Posterior vena cava (tissue), 2 donors: ENCODE results near the gene SASS6. TPM values are rescaled to one million over a fixed set of nuclear protein-coding genes. Genes with fewer than 3 reads are reported as not detected.

ENCODE experiments used
- DNase-seq: peaks from one replicate; pipeline ENCODE4 v3.0.0-alpha.2; 2020; ENCODE audit warnings: low spot score
- intact Hi-C, 2 donors: fragments of 100-400 bp; cut with DNase I; formaldehyde crosslinking; loops; one replicate each; pipeline versions ENCODE4 v1.14.1 to v1.14.2; 2022 to 2023
- long read RNA-seq, 2 donors: library from polyadenylated mRNA; unstranded; transcript quantifications; one replicate each; pipeline ENCODE4 v2.0.0, GENCODE V29; 2020 to 2021
- total RNA-seq, 2 donors: library from RNA; stranded (reverse); fragmentation: NEBNext Ultra II Directional; extraction: Animal tissue kit (Norgen Biotek cat#: 25700); gene quantifications; one replicate each; pipeline ENCODE4 v1.2.1, GENCODE V29; 2021
- donor health status: DM: yes; HTN: yes; CAD: no.
- donor health status: DM: yes; HTN: yes; CAD: no.

Gene SASS6, protein sequence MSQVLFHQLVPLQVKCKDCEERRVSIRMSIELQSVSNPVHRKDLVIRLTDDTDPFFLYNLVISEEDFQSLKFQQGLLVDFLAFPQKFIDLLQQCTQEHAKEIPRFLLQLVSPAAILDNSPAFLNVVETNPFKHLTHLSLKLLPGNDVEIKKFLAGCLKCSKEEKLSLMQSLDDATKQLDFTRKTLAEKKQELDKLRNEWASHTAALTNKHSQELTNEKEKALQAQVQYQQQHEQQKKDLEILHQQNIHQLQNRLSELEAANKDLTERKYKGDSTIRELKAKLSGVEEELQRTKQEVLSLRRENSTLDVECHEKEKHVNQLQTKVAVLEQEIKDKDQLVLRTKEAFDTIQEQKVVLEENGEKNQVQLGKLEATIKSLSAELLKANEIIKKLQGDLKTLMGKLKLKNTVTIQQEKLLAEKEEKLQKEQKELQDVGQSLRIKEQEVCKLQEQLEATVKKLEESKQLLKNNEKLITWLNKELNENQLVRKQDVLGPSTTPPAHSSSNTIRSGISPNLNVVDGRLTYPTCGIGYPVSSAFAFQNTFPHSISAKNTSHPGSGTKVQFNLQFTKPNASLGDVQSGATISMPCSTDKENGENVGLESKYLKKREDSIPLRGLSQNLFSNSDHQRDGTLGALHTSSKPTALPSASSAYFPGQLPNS
- 1 to 10 TPM; 2.3 to 2.9 TPM for total RNA-seq
- long read RNA-seq, donor 1: 0 reads
- long read RNA-seq, donor 2, partial matches to known transcripts: 3 of 3 reads
- long read RNA-seq, donor 2, other reads (novel, unspliced or antisense): 0 of 3 reads

DNA sequence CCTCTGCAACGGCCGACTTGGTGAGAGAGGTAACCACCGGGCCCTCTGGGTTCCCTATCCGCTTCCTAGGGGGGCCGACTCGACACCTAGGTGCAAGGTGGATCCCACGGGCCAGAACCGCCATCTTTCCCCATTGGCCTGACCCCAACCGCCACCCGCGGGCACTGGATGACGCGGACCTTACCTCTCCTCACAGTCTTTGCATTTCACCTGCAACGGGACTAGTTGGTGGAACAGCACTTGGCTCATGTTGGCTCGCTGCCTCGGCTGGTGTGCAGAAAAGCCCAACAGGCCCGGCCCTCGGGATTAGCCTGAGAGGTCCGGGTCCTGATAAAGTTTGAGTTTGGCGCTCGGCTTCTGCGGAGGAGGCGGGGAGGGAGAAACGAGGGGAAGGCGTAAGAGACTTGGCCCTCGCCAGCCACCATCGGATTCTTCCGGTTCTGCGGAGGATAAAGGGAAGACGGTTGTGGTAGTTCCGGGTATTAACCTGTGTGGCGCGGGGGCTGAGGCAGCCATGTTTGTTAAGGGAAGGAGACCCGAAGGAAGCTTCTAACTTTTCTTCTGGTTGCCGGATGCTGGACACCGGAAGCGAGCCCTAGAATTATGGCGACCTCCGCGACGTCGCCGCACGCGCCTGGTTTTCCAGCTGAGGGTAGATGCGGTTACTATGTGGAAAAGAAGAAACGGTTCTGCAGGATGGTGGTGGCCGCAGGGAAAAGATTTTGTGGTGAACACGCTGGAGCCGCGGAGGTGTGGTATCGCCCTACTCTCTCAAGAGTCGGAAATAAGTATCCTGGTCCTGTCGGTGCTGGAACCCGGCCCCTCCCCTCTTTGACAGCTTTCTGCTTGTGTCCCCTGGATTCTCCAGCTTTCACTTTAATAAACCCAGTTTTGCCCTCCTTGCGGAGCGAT lies at the start of gene SASS6, which contains the start of gene TRMT13:
Gene SASS6, minus strand, starts transcription at position 365 of the 912 bp plus-strand sequence. Its CDS starts 116 bp downstream, at position 249.
Gene TRMT13, plus strand, starts transcription at position 598 of the 912 bp plus-strand sequence. Its CDS starts 6 bp downstream, at position 604.
- intact Hi-C loops: loop anchor here in 1 of 2 donors (10.0 kb wide), 1 partner anchor 762 kb away; the partner anchor contains the start of genes EXTL2 and SLC30A7
- peak; percentile 99 for DNase-seq

DNA sequence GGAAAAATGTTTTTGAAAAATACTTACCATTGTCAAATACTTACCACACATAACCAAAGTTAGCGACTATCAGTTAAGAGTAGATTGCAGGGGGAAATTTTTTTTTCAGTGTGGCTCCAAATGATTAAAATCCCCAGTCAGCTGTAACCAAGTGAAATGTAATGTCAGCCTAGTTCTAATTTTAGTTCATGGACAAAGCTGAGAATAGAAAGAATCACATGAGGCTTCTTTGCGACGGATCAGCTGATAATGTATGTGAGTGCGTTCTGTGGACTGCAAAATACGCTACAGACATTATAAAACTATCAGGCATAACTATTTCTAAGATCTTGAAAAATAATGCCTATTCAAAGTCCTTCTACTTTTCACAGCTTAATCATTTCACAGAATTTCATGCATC lies 45.4 kb upstream of the SASS6 start, which contains the start of gene LRRC39:
Gene LRRC39, minus strand, starts transcription at position 166 of the 400 bp plus-strand sequence. CDS start 9,740 bp downstream, outside the sequence.
- DNase-seq: no peak
- intact Hi-C loops: no loop called here

DNA sequence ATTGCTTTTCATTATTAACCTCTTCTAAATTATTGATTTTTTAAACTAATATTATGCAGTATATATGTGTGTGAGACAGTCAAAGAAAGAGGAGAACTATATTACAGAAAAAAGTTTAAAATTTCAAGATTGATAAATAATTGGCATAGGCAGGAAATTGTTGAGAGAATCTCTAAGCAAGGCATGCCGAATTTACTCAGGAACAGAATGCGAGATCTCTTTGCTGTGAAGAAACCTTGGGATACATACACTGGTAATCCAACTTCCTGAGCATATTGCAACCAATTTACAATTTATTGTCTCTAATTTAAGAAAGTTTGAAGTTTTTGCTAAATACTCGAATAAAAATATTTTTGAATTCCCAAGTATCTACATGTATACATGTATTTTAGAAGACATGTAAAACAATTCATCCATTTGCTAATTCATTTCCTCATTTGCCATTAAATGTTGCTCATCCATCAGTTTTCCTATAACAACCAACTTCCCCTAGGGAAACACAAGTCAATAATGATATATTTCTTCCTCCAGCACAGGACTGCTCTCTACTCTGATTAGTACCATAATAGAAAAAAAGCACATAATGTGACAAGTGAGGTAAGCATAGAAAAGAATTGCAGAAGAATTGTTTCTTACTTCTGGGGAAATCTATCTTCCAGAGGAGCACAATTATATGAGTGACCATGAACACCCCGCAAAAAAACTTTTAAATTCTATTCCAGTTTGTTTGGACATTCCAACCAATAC lies 44.7 kb upstream of the SASS6 start:
- no peak for DNase-seq
- intact Hi-C loops: no loop called here

DNA sequence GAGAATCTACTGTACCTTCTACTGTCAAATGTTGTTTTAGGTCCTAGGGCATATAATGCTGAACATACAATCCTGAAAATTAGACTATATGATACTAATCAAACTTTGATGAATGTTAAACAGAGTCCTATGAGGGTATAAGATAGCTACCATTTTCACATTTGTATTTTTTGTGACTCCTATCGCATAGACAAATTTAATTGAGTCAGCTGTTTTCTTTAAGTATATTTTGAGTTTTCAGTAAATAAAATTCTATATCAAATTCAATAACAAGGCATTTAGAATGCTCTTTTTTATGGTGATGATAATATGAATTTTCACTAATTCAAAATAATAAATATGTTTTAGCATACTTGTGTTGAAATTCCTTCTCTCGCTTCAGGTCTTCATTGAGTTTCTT lies 35.3 kb upstream of the SASS6 start:
- intact Hi-C loops: no loop called here
- no peak for DNase-seq

DNA sequence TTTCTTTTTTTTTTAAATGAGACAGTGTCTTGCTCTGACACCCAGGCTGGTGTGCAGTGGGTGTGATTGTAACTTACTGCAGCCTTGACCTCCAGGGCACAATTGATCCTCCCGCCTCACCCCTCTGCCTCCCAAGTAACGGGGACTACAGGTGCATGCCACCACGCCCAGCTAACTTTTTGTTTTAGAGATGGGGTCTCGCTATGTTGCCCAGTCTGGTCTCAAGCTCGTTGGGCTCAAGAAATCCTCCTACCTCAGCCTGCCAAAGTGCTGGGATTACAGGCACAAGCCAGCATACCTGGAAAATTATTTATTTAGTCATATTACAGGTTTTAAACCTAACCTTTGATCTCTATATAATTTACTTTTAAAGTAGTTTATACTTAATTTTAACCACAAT lies 32.0 kb upstream of the SASS6 start:
- DNase-seq: no peak
- intact Hi-C loops: no loop called here

DNA sequence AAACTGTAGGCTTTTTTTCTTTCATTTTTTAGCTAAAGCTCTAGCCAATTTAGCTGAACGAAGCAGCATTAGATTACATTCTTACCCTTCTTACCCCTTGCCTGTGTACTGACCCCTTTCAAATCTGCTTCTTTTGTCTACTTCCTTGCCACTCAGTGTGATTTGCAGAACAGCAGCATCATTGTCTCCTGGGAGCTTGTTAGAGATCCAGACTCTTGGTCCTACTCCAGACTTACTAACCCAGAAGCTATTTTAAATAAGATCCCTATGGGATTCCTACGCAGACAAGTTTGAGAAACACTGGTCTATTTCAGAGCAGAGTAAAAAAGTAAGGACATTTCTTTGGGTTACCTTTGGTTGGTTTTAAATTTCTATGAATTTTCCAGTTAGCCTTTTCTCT lies 31.5 kb upstream of the SASS6 start:
- no peak for DNase-seq
- intact Hi-C loops: no loop called here

DNA sequence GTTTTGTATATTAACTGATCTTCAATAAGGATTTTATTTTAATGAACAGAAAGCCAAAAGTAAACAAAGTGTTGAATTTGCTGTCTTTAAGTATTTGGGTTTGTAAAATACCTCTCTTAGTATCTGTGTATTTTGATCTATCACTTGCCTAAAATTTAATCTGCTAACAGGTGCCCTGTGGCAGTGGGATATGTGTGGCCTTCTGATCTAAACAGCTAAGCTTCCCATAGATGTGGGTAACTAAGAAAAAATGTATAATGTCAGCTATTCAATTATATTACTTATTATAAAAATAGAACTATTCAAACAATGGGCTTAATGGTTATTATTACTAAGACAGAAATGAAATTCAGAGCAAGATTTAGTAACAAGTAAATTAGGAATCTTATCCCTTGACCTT lies 30.2 kb upstream of the SASS6 start:
- intact Hi-C loops: no loop called here
- no peak for DNase-seq

DNA sequence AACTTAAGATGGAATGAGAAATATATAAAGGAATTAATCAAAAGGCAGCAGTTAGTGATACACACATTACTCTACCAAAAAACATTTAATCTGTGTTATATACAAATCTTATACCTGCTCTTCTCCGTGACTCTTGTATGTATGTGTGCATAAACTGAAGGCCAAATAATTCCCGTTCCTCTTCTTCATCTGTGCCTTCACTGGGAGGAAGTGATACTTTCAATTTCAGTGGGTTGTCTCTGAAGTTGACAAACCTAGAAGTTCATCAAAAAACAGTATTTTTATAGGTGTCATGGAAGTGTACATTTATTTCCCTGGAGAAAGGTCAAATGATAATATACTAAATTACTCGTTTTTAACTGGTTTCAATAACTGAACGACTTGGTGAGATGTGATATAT lies 19.5 kb upstream of the SASS6 start:
- DNase-seq: no peak
- intact Hi-C loops: no loop called here

DNA sequence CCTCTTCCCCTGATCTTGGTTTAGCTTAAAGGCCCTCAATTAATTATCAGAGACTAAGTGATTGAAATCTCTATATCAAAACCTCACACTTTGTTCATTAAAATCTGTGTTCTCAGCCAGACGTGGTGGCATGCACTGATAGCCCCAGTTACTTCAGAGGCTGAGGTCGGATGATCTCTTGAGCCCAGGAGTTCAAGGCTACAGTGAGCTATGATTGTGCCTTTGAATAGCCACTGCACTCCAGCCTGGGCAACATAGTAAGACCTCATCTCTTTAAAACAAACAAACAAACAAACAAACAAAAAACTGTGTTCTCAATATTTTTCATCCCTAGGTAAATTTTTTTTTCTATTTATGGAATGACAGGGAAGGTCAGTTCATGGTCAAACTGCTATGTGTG lies 18.9 kb upstream of the SASS6 start:
- DNase-seq: no peak
- intact Hi-C loops: no loop called here

DNA sequence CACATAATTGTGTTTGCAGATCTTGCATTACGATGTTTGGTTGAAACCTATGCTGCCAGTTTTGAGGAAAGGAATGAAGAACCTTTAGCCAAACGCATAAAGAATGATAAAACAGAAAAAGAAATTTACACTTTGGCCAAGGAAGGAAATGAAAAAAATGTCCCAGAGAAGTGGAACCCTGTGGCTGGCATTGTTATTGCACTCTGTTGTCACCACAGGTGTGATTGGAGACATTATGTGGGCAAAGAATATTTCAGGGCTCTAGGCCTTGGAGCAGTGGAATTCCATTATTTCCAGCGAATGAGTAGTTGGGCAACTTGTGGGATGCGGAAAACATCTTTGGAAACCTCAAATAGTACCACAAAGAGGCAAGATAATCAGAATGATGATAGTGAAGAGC lies 15.1 kb upstream of the SASS6 start:
- no peak for DNase-seq
- intact Hi-C loops: loop anchor here in 1 of 2 donors (10.0 kb wide), 1 partner anchor 263 kb away; no protein-coding TSS in a partner anchor

DNA sequence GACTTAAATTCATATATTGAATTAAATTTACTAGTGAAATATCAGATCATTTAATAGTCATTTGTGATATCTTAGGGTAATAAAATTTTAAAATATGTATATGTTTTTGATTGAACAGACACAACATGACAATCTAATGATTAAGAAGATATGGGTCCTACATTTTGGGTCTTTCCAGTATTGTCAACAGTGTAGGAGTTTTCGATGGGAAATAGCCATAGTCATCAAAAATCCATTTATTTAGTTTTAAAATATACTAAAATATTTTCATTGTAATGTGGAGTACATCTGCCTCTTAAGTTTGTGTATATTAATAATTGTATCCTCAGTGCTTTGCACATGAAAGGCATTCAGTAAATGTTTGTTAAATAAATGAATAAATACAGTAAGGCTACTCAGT lies 14.2 kb upstream of the SASS6 start:
- intact Hi-C loops: loop anchor here in 1 of 2 donors (10.0 kb wide), 1 partner anchor 262 kb away; no protein-coding TSS in a partner anchor

DNA sequence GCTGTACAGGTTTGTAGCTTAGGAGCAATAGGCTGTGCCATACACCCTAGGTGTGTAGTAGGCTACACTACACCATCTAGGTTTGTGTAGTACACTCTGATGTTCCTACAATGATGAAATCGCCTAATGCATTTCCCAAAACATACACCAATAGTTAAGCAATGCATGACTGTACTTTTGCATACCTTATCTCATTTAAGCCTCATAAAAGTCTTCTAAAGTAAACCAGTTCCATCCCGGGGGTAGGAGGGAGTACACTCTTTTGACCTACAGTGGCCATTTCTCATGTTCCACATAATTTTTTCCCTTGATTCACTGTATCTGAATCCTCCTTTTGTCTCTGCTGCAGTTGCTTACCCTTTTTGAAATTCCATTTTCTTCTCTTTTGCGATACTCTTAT lies 12.4 kb upstream of the SASS6 start:
- DNase-seq: no peak
- intact Hi-C loops: loop anchor here in 1 of 2 donors (10.0 kb wide), 1 partner anchor 260 kb away; no protein-coding TSS in a partner anchor

More for the DNA sequence above, 14.2 kb upstream of the SASS6 start:
- DNase-seq: no peak

DNA sequence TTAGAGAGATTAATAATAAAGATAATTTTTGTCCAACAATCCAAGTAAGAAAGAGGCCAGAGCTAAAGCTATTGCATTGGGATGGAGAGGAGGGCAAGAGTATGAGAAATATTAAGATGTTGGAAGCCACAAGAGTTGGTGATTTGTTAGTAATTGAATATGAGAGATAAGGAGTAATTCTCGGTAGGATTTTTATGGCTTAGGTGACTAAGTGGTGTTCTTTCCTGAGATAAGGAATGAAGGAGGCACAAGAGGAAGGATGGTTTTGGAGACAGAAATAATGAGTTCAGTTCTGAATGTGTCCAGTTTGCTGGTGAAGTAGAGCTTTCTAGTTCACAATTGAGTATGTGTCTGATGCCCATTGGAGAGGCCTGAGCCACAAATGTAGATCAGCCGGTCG lies 9.6 kb upstream of the SASS6 start:
- intact Hi-C loops: loop anchor here in 1 of 2 donors (10.0 kb wide), 1 partner anchor 258 kb away; no protein-coding TSS in a partner anchor
- no peak for DNase-seq

DNA sequence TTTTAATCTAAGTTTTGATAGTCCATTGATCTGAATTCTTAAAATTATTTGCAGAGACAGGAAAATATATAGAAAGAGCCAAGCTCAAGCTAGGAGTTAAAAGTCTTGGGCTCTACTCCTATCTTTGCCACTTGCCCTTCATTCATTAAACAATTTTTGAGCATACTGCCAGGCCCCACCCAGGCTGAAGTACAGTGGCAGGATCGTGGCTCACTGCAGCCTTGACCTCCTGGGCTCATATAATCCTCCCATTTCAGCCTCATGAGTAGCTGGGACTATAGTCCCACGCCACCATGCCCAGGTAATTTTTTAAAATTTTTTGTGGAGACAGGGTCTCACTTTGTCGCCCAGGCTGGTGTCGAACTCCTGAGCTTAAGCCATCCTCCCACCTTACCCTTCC lies 8.5 kb upstream of the SASS6 start:
- intact Hi-C loops: loop anchor here in 1 of 2 donors (10.0 kb wide), 1 partner anchor 256 kb away; no protein-coding TSS in a partner anchor
- DNase-seq: no peak

DNA sequence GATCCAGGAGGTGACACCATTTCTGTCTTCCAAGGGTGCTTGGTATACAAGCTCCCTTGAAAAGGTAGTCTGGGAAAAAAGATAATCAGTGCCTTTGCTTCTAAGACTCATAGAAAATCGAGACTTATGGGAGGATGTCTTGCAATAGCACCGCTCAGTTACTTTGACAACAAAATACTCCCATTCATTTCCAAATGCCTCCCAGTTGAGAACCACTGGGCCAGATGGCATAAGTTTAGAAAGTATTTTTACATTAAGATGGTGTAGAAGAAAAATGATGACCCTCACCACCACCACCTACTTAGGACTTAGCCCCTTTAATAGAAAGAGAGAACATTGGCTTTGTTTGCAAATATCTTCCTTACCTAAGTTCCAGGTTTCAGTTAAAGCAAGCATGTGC lies 4.9 kb upstream of the SASS6 start:
- DNase-seq: no peak
- intact Hi-C loops: loop anchor here in 1 of 2 donors (10.0 kb wide), 1 partner anchor 757 kb away; the partner anchor contains the start of genes EXTL2 and SLC30A7

DNA sequence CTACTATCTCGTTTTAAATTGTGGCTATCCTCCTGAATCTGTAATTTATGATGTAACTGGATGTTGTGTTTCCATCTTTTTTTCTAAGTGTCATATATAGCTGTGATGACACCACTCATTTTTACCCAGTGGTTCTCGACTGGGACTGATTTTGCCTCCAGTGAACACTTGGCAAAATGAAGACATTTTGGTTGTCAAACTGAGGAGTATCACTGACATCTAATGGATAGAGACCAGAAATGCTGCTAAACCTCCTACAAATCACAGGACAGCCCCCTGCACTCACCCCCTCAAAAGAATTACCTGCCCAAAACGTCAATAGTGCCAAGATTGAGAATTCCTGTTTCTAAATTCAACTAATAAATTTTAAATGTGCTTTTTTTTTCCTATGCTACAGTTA lies 2.1 kb upstream of the SASS6 start:
- intact Hi-C loops: loop anchor here in 1 of 2 donors (10.0 kb wide), 1 partner anchor 760 kb away; the partner anchor contains the start of genes EXTL2 and SLC30A7
- DNase-seq: no peak

DNA sequence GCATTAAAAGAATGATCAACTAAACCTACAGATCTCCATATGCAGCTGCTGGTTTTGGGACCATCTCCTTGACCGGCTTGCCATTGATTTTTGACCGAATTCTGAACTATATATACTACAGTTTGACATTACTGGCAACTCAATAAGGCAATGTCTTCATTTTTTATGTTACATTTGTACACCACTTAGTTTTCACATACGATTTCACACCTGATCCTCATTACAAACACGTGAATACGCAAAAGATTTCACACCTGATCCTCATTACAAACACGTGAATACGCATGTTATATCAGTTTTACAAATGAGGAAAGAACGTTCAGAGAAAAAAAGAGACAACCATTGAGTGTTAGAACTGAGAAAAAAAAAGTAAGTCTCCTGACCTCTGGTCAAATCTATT lies 1.1 kb downstream of the SASS6 start:
- intact Hi-C loops: loop anchor here in 1 of 2 donors (10.0 kb wide), 1 partner anchor 763 kb away; the partner anchor contains the start of genes EXTL2 and SLC30A7

More for the DNA sequence above, 1.1 kb downstream of the SASS6 start:
- no peak for DNase-seq
